Thyroid gland (tissue), 4 donors: ENCODE results near the gene PIGM.

Experiments
- POLR2A ChIP-seq, 2 donors: fragments of 450-650 bp; IDR thresholded peaks; one replicate each; pipeline ENCODE4 v1.6.1; 2017; ENCODE audit warnings: antibody characterized with exemption in 2 of 2, mild to moderate bottlenecking in 2 of 2, moderate library complexity in 1 of 2
- TF ChIP-seq, protein P1 (sequence below), 6 experiments: fragments of 200-600 bp in 3 of 6; fragments of 450-650 bp in 3 of 6; sonication (generic) in 3 of 6; IDR thresholded peaks; one replicate each; pipeline ENCODE4 v1.5.1; 2016 to 2019; ENCODE audit warnings: antibody characterized with exemption in 6 of 6, mild to moderate bottlenecking in 2 of 6, inconsistent platforms in 1 of 6, moderate library complexity in 1 of 6

DNA sequence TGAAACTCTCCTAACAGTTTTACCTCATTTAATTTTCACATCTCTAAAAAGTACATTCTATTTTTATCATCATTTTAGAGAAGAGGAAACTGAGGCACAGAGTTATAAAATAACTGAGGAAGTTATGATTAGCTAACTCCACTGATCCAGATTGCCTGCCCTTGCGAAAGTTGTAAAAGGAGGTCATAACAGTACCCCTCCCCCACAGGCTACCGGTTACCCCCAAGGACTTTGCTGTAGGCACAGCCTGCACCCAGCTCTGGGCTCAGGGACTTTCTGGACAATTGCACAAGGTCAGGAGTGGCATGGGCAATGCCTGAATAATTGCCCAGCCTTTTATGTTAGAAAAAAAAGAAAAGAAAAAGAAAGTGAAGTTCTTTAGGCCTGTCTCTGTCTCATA, 22.7 kb downstream of the PIGM start:
- TF ChIP-seq, protein P1, sequence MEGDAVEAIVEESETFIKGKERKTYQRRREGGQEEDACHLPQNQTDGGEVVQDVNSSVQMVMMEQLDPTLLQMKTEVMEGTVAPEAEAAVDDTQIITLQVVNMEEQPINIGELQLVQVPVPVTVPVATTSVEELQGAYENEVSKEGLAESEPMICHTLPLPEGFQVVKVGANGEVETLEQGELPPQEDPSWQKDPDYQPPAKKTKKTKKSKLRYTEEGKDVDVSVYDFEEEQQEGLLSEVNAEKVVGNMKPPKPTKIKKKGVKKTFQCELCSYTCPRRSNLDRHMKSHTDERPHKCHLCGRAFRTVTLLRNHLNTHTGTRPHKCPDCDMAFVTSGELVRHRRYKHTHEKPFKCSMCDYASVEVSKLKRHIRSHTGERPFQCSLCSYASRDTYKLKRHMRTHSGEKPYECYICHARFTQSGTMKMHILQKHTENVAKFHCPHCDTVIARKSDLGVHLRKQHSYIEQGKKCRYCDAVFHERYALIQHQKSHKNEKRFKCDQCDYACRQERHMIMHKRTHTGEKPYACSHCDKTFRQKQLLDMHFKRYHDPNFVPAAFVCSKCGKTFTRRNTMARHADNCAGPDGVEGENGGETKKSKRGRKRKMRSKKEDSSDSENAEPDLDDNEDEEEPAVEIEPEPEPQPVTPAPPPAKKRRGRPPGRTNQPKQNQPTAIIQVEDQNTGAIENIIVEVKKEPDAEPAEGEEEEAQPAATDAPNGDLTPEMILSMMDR (IDR thresholded peaks at IDR 0.05), result no peak
- no peak for TF ChIP-seq POLR2A (IDR thresholded peaks at IDR 0.05)
